Adrenal gland (tissue), 12 donors: ENCODE data around the gene SCFD2. TPM values are rescaled to one million over a fixed set of nuclear protein-coding genes. Genes with fewer than 3 reads are reported as not detected.
"Not testable (repeated sequence)": the region's sequence is repeated elsewhere in the genome, so short reads cannot be mapped to it uniquely, and the experiment has no call there.

ENCODE experiments used
- DNase-seq, 7 donors: peaks; one replicate each; pipeline ENCODE4 v3.0.0-alpha.2; 2019 to 2020
- H3K27ac ChIP-seq, 5 donors: fragments of 200-600 bp; sonication (generic) in 4 of 5; 1 replicate in 3 of 5; 2 replicates in 2 of 5; pipeline versions ENCODE4 v1.5.1 to v1.8.0; 2016 to 2020; ENCODE audit warnings: mild to moderate bottlenecking in 1 of 5
- H3K27me3 ChIP-seq: fragments of 200-600 bp; 2 replicates; pipeline ENCODE4 v1.8.0; 2021
- H3K36me3 ChIP-seq, 2 donors: fragments of 200-600 bp; replicated peaks in 1 of 2; 1 replicate in 1 of 2; 2 replicates in 1 of 2; pipeline versions ENCODE4 v1.5.1 to v1.8.0; 2018 to 2022
- H3K4me1 ChIP-seq, 2 donors: fragments of 200-600 bp; replicated peaks in 1 of 2; 1 replicate in 1 of 2; 2 replicates in 1 of 2; pipeline versions ENCODE4 v1.5.1 to v1.8.0; 2018 to 2021
- H3K4me3 ChIP-seq, 4 donors: fragments of 200-600 bp; sonication (generic) in 3 of 4; one replicate each; pipeline ENCODE4 v1.5.1; 2016 to 2018
- H3K9me3 ChIP-seq, 3 donors: fragments of 200-600 bp; sonication (generic) in 1 of 3; replicated peaks in 1 of 3; 1 replicate in 2 of 3; 2 replicates in 1 of 3; pipeline versions ENCODE4 v1.5.1 to v1.8.0; 2016 to 2021
- CTCF ChIP-seq, 6 experiments: fragments of 450-650 bp in 4 of 6; fragments of 200-600 bp in 2 of 6; sonication (generic) in 1 of 6; IDR thresholded peaks; 1 replicate in 5 of 6; 2 replicates in 1 of 6; pipeline versions ENCODE4 v1.5.1 to v1.8.0; 2016 to 2021; ENCODE audit warnings: antibody characterized with exemption in 6 of 6, mild to moderate bottlenecking in 2 of 6, moderate library complexity in 1 of 6
- POLR2A ChIP-seq, 2 donors: fragments of 450-650 bp; IDR thresholded peaks; one replicate each; pipeline ENCODE4 v1.6.1; 2017; ENCODE audit warnings: antibody characterized with exemption in 2 of 2, mild to moderate bottlenecking in 2 of 2, moderate library complexity in 1 of 2
- WGBS, 4 donors: extraction: QIAGEN DNeasy Blood & Tissue Kit in 2 of 4; methylation state at CpG; one replicate each; pipeline versions ENCODE4 v1.1.5 to v1.1.7; 2013 to 2017; 5-methylcytosine and 5-hydroxymethylcytosine counted together
- intact Hi-C, 2 donors: fragments of 100-400 bp; cut with DNase I; formaldehyde crosslinking; loops; one replicate each; pipeline versions ENCODE4 v1.14.1 to v1.15.0; 2022 to 2023
- polyA plus RNA-seq, 3 donors: library from polyadenylated mRNA; stranded (reverse); fragments of 200-250 nt in 2 of 3; fragments of 350-450 nt in 1 of 3; fragmentation: Illumina TruSeq in 1 of 3; extraction: RNeasy Lipid Tissue Mini Kit (QIAGEN cat#74804) in 1 of 3; gene quantifications; one replicate each; pipeline ENCODE4 v1.2.3, GENCODE V29; 2013 to 2014
- total RNA-seq, 9 donors: library from RNA; depleted of rRNA in 4 of 9; stranded (reverse); fragments of >200 nt in 4 of 9; fragments of 120-200 nt in 1 of 9; fragmentation: NEBNext Ultra II Directional in 1 of 9; extraction: Animal tissue kit (Norgen Biotek cat#: 25700) in 1 of 9; gene quantifications; one replicate each; pipeline versions ENCODE4 v1.1.0 to v1.2.4, GENCODE V29; 2013 to 2023
- donor health status: healthy with polysubstance abuse.
- donor health status: Bipolar disorder and iron deficiency.
- donor health status: DM: yes; HTN: yes; CAD: no.
- donor health status: DM: no; HTN: no; CAD: no.
- donor health status: DM: no; HTN: no; CAD: no.
- donor health status: DM: yes; HTN: yes; CAD: no.

SCFD2 gene
- total and polyA plus RNA-seq, 12 donors, result 5.2 to 34.9 (median 23.4) TPM

GRCh38 chr4:53280846-53281245, 85.0 kb downstream of the SCFD2 start:
- TF ChIP-seq CTCF (IDR thresholded peaks at IDR 0.05), result no peak
- no peak for TF ChIP-seq POLR2A (IDR thresholded peaks at IDR 0.05)
- no peak overlapping the region for H3K27ac ChIP-seq
- H3K36me3 ChIP-seq, result no peaks in the 10 kb centered on the region
- WGBS, 4 donors, result 87 to 92% (median 91%) methylated on average over 5 of the region's 5 CpGs
- H3K9me3 ChIP-seq, result peaks cover 0 to 6% (median 0%) of the 10 kb centered on the region in 3 donors
- H3K4me3 ChIP-seq, result no peak overlapping the region
- intact Hi-C loops, result no loop called here
- no peaks in the 10 kb centered on the region for H3K4me1 ChIP-seq
- DNase-seq, result no peak
- H3K27me3 ChIP-seq, result no peaks in the 10 kb centered on the region

DNA sequence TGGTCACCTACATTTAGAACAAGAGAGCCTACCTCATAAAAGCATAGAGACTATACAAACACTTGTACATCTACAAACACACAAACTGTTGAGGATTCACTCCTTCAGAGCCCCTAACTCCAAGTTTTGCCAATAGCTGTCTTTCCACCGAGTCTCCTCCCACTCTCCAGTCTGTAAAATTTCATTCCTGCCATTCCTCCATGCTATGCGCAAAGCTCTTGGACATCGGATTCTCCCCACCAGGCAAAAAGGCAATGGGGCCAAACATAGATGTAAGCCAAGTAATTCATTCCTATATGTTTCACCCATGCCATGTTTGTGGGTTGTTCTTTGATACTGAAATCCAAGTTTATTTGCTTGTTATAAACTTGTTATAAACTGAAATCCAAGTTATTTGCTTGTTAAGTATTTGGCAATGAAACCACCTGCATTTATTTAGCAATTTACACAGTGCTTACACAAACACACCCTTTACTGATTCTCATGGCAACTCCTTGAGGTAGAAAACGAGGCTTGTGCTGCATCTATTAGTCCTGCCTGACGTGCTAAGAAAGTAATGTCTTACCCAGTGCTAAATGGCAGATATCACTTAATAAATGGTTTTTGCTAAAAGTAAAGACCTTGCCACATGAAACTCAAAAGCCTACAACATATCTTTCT, 91.1 kb downstream of the SCFD2 start:
- Histone ChIP-seq H3K27ac (no peak overlapping the region), H3K27me3 (no peaks in the 10 kb centered on the region), H3K9me3 (no peaks in the 10 kb centered on the region), H3K4me1 (no peaks in the 10 kb centered on the region), H3K4me3 (no peak overlapping the region), H3K36me3 (no peaks in the 10 kb centered on the region)
- 95 to 98% (median 97%) methylated on average over 5 of the region's 5 CpGs for whole genome bisulfite sequencing, 4 donors
- no peak for TF ChIP-seq CTCF (IDR thresholded peaks at IDR 0.05)
- no peak for TF ChIP-seq POLR2A (IDR thresholded peaks at IDR 0.05)
- intact Hi-C loops, result no loop called here
- no peak for DNase-seq

DNA sequence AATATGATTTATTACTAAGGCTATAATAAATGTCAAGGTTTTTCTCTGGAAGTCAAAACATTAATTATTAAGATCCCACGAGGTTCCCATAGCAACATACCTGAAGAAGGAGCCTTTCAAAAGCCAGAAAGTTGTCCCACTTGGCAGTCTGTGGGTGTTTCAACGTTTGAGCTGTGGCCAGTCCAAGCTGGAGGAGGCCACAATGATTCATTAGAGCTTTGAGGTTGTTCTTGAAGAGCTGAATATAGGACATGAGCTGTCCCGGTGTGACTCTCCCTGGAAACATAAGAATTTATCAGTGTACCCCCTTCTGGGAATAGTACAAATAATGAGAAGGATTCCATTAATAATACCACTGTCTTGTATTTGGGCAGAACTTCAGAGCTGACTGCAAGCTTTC, 92.1 kb downstream of the SCFD2 start:
- TF ChIP-seq POLR2A (IDR thresholded peaks at IDR 0.05) (no peak), CTCF (IDR thresholded peaks at IDR 0.05) (no peak)
- 19 to 28% (median 22%) methylated on average over 3 of the region's 3 CpGs for WGBS, 4 donors
- Histone ChIP-seq H3K36me3 (no peaks in the 10 kb centered on the region), H3K27me3 (no peaks in the 10 kb centered on the region), H3K9me3 (no peaks in the 10 kb centered on the region), H3K4me1 (no peaks in the 10 kb centered on the region), H3K27ac (no peak overlapping the region), H3K4me3 (no peak overlapping the region)
- intact Hi-C loops, result no loop called here
- DNase-seq, result peak in 4 of 7 donors; percentile 26 to 41 (median 32)

GRCh38 chr4:53267026-53267425, 98.8 kb downstream of the SCFD2 start:
- no peaks in the 10 kb centered on the region for H3K9me3 ChIP-seq
- H3K4me1 ChIP-seq, result peaks cover 0 to 6% of the 10 kb centered on the region in 2 donors
- no peak for DNase-seq
- H3K27me3 ChIP-seq, result no peaks in the 10 kb centered on the region
- no peaks in the 10 kb centered on the region for H3K36me3 ChIP-seq
- WGBS, 4 donors, result 77 to 85% (median 81%) methylated on average over 4 of the region's 4 CpGs
- intact Hi-C loops, result no loop called here
- H3K4me3 ChIP-seq, result no peak overlapping the region
- TF ChIP-seq POLR2A (IDR thresholded peaks at IDR 0.05) (no peak), CTCF (IDR thresholded peaks at IDR 0.05) (no peak)
- H3K27ac ChIP-seq, result no peak overlapping the region

GRCh38 chr4:53255986-53256385, 109.9 kb downstream of the SCFD2 start:
- 98 to 100% (median 99%) methylated on average over 4 to 26 of the region's 31 CpGs; no CpG with 5 or more reads in 1 of the 4 donors for WGBS, 4 donors
- H3K27me3 ChIP-seq, H3K4me3 ChIP-seq, H3K4me1 ChIP-seq, H3K36me3 ChIP-seq, H3K9me3 ChIP-seq, H3K27ac ChIP-seq, intact Hi-C loops, DNase-seq: not testable (repeated sequence)
